Mammary epithelial cell (primary cell): Measurements from ENCODE around the gene AHRR.

Source experiments
- CTCF ChIP-seq, 2 donors: IDR thresholded peaks in 1 of 2; conservative IDR thresholded peaks in 1 of 2; 2 replicates each; pipeline ENCODE4 v1.5.1; 2011 to 2012; ENCODE audit warnings: inconsistent platforms in 2 of 2, low read length in 2 of 2, mild to moderate bottlenecking in 2 of 2, control low read depth in 1 of 2, low read depth in 1 of 2; ENCODE audit not compliant: insufficient read depth in 1 of 2; ENCODE audit errors: extremely low read depth in 1 of 2
- EZH2 ChIP-seq: IDR thresholded peaks from 2 replicates; pipeline ENCODE4 v1.6.1; 2012; ENCODE audit warnings: low read length, inconsistent platforms, borderline replicate concordance

DNA sequence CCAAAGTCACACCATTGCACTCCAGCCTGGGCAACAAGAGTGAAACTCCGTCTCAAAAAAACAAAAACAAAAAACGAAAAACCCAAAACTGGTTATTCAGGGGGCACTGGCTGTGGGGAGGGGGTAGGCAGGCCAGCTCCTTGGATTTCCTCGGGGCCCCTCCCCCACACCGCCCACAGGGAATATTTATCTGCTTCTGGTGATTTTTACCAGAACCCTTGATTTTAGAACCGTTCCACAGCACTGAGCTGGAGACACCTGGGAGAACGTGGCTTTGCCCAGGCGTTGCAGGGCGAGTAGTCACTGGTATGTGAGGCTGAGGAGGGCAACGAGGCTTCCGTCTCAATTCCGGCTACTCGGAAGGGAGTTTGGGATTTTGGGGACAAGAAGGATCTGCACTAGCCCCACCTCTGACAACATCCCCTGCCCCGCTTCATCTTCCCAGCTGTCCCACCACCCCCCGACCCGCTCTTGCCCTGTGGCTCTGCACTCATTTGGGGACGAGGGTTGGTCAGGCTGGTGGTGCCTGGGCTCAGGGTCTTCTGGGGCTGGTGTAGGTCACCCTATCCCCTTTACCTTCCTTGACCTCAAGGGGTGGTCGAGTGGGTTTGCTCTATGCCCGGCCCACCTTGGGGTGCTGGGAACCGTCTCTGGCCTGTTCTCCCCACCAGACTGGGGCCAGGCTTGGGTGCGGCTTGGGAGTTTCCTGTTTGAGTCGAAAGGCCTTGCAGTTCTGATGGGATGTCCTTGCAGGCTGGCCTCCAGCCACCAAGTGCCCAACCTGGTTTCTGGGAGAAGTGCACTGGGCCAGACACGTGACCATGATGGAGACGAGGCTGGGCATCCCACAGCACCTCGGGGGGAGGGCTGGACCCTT is 3.5 kb downstream of the AHRR start:
- TF ChIP-seq EZH2 (no peak), CTCF (conservative IDR thresholded peaks at IDR 0.05 in 1 of 2, IDR thresholded peaks at IDR 0.05 in 1 of 2; ENCODE audit: extremely low read depth in 1 of 2, insufficient read depth in 1 of 2, low read depth in 1 of 2, low read length in 2 of 2) (no peak)
